ENCODE data around the gene TSPAN8.
"Not testable (repeated sequence)": the region's sequence is repeated elsewhere in the genome, so short reads cannot be mapped to it uniquely, and the experiment has no call there.

TSPAN8 gene

GRCh38 chr12:71155225-71155624, 2.6 kb downstream of the TSPAN8 start:
- TF ChIP-seq ZFX (IDR thresholded peaks at IDR 0.05) = no peak
- TF ChIP-seq, protein P1, sequence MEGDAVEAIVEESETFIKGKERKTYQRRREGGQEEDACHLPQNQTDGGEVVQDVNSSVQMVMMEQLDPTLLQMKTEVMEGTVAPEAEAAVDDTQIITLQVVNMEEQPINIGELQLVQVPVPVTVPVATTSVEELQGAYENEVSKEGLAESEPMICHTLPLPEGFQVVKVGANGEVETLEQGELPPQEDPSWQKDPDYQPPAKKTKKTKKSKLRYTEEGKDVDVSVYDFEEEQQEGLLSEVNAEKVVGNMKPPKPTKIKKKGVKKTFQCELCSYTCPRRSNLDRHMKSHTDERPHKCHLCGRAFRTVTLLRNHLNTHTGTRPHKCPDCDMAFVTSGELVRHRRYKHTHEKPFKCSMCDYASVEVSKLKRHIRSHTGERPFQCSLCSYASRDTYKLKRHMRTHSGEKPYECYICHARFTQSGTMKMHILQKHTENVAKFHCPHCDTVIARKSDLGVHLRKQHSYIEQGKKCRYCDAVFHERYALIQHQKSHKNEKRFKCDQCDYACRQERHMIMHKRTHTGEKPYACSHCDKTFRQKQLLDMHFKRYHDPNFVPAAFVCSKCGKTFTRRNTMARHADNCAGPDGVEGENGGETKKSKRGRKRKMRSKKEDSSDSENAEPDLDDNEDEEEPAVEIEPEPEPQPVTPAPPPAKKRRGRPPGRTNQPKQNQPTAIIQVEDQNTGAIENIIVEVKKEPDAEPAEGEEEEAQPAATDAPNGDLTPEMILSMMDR (conservative IDR thresholded peaks at IDR 0.05) = no peak
- no peak overlapping the region for H3K27ac ChIP-seq

DNA sequence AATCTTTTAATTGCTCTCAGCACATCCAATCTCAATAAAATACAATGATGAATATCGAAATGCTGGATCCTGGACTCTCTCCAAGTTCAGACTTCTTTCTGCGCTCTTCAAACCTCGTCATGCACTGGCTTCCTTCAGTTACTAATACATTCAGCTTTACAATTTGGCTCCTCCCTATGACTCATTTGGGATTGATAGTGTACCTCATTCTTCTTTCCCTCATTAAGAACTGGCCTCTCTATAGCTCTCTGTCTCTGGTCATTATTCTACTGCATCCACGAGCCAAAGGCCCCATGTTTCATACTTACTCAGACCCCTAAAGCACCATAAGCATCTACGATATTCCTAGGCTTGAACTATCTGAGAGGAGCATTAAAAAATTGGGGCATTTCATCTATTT, 4.9 kb downstream of the TSPAN8 start:
- TF ChIP-seq, protein P1 (conservative IDR thresholded peaks at IDR 0.05) = no peak
- TF ChIP-seq ZFX (IDR thresholded peaks at IDR 0.05) = no peak
- H3K27ac ChIP-seq = no peak overlapping the region

DNA sequence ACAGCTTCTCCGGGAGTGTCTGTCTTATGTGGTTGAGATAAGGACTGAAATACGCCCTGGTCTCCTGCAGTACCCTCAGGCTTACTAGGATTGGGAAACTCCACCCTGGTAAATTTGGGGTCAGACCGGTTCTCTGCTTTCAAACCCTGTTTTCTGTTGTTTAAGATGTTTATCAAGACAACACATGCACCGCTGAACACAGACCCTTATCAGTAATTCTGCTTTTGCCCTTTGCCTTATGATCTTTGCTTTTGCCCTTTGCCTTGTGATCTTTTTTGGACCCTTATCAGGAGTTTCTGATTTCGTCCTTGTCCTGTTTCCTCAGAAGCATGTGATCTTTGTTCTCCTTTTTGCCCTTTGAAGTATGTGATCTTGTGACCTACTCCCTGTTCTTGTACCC, 7.8 kb downstream of the TSPAN8 start:
- H3K27ac ChIP-seq = not testable (repeated sequence)

- no peak overlapping the region for H3K27ac ChIP-seq
- no peak for TF ChIP-seq ZFX (IDR thresholded peaks at IDR 0.05)
- TF ChIP-seq, protein P1 (conservative IDR thresholded peaks at IDR 0.05) = no peak
These were observed 13.1 kb downstream of the TSPAN8 start for GRCh38 chr12:71144682-71145081.

DNA sequence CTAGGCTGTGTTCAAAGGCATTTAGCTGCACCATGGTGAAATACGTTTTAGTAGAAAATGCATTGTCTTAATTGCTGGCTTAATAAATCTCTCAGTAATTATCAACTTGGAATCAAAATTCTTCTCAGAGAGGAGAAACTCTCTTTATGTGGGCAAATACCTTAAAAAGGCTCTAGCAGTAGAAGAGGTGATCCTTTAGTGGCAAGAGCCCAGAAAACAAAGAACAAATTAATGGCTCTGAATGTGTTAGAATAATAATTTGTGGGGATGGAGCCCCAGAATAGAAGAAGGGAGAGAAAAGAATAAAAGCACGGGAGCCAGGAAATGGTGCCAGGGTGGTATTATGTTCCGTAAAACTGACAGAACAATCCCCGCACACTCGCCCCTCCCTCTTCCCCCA, 14.8 kb downstream of the TSPAN8 start:
- TF ChIP-seq ZFX (IDR thresholded peaks at IDR 0.05) = no peak
- TF ChIP-seq, protein P1 (conservative IDR thresholded peaks at IDR 0.05) = no peak
- H3K27ac ChIP-seq = no peak overlapping the region

GRCh38 chr12:71142016-71142415, 15.8 kb downstream of the TSPAN8 start:
- TF ChIP-seq, protein P1 (conservative IDR thresholded peaks at IDR 0.05) = no peak
- no peak for TF ChIP-seq ZFX (IDR thresholded peaks at IDR 0.05)
- H3K27ac ChIP-seq = no peak overlapping the region

- H3K27ac ChIP-seq = no peak overlapping the region
- no peak for TF ChIP-seq ZFX (IDR thresholded peaks at IDR 0.05)
- TF ChIP-seq, protein P1 (conservative IDR thresholded peaks at IDR 0.05) = no peak
These were observed 16.3 kb downstream of the TSPAN8 start for GRCh38 chr12:71141378-71141926.

DNA sequence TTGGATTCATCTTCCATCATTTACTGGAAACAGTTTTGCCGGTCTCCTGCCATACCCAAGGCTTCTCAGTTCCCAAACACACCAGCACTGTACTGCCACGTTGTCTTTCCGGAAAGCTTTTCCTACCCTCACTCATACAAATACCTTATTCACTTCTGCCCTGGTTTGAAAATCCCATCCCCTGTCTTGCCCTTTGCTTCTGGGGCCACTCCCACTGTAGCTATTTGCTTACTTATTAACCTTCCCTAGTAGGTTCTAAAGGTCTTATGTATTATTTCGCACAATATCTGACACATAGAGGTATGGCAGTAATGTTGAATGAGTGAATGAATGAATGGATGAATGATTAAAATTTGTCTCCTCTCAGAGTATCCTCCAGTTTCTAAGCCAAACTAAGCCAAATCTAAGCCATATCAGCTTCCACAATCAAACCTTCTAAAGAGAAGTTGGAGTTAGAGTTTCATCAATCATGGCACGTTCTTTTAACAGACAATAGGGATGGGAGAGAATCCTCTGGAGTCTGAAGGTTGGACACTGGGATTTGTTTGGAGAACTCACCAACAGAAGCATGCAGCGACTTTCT, 18.6 kb downstream of the TSPAN8 start:
- no peak overlapping the region for H3K27ac ChIP-seq
- no peak for TF ChIP-seq ZFX (IDR thresholded peaks at IDR 0.05)
- TF ChIP-seq, protein P1 (conservative IDR thresholded peaks at IDR 0.05) = no peak
